Stimulated activated CD4-positive, alpha-beta T cell treated with anti-CD3 and anti-CD28 coated beads, Interleukin-2, amount 100 ng/mL, for 4 hours (primary cell): ENCODE data around the gene CARS1.

Experiments used
- DNase-seq: peaks from one replicate; pipeline ENCODE4 v3.0.0-alpha.2; 2020; ENCODE audit warnings: low read depth

Gene CARS1

GRCh38 chr11:3037945-3038271 lies 19.3 kb downstream of the CARS1 start:
- no peak for DNase-seq

DNA sequence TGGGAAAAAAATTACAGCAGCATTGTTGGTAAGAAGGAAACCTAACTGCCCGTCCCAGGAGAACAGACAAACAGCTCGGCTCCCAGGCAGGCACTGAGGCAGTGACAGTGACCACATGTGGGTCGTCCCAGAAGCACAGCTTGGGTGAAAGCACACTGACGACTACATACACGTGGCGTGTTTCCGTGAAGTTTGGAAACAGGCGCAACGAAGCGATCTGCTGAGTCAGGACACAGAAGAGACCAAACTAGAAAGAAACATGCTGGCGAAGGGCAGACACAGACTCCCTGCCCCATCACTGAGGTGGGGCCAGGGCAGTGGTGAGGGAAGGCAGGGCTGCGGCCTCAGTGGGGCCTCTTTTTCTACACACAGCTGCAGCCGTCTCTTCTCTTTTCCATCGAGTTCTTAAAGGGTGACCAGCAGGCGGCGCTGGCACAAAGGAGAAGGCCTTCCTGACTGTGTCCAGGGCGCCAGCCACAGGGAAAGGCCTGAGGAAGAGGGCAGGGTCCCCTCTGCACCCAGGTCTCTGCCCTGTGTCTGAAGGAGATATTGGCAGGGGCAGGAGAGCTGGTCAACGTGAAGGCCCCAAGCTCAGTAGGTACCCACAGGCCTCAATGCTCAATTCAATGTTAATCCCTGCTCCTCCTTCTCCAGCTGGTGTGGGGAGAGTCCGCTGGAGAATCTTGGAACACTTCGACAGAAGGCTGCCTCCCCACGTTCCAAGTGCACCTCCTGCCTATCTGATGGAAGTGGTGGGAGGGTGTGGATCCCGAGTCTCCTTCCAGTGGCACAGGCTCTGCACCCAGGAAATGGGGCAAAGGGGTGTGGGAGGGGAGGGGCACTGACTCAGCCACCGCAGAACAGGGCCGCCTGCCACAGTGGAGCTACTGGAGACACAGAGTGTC lies 19.9 kb downstream of the CARS1 start:
- DNase-seq, result no peak

- DNase-seq, result no peak
These were observed 20.8 kb downstream of the CARS1 start for GRCh38 chr11:3036419-3036818.

- no peak for DNase-seq
These were observed 21.9 kb downstream of the CARS1 start for GRCh38 chr11:3035333-3035732.

GRCh38 chr11:3030289-3031070 lies 26.7 kb downstream of the CARS1 start:
- DNase-seq, result no peak

DNA sequence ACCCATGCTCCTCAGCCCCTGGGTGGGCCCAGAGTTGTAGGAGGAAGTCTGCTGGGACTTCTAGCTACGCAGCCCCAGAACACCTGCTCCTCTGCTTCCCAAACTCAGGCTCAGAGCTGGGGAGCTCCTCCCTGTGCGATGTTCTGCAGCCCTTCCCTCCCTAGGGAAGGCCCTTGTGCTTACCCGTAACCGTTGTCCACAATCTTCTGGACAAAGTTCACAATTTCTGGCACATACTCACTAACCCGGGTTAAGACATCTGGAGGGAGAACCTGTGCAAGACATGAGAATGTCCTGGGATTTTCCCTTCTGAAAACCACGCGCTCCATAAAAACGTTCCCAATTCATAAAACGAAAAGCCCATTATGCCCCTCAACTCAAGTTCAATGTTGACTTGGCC lies 28.4 kb downstream of the CARS1 start:
- DNase-seq, result no peak

DNA sequence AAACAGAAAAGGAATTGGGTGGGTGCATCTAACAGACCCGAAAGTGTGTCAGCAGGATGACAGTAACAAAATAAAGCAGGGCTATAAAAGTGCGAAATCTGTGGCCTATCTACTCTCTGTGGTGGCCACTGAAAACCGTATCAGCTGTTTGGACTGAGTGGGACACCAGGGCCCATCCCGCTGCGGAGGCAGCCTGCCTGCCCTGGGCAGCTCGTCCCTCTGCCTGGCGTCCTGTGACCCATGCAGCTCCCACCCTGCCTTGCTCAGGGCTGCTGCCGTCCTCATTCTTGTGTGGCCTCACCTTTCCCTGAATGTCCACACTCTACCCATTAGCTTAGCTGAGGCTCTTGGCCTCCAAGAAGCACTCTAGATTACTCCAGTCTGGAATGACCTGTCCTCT lies 30.4 kb downstream of the CARS1 start:
- DNase-seq, result no peak

DNA sequence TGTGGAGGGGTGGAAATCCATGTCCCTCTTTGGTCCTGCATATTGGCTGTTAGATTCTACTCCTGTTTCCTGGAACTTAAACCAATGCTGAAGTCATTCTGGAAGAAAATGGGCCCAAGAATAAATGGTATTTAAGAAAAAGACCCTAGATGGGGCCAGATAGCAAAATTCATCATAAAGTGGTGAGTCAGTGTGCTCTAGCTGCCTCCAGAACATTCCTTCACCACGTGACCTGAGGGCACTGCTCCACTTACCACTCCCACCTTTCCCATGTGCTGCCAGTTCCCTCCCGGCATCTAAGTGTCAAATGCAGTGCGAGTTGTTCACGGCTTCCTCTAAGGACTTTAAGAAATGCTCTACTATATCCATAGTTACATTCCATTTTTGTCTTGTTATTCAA lies 34.2 kb downstream of the CARS1 start:
- DNase-seq, result no peak

GRCh38 chr11:3022300-3022967 lies 34.8 kb downstream of the CARS1 start:
- DNase-seq, result no peak

GRCh38 chr11:3021125-3021524 lies 36.1 kb downstream of the CARS1 start:
- no peak for DNase-seq

DNA sequence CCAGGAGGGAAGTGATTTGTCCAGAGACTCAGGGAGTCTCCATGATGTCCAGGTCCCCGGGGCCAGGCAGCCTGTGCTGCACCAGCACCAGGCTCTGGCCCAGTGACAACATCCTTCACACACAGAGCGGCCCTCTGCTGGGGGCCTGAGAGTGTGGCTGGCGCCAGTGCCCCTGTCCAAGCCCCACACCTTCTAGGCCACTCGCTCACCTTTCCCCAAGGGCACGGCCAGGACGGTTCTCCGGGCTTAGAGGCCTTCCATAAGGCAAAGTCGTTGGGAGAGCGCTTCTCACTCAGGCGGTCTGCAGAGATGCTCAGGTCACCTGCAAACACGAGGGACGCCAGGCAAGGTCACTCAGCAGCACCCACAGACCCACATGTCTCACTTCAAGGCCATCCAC lies 37.2 kb downstream of the CARS1 start:
- DNase-seq, result no peak

DNA sequence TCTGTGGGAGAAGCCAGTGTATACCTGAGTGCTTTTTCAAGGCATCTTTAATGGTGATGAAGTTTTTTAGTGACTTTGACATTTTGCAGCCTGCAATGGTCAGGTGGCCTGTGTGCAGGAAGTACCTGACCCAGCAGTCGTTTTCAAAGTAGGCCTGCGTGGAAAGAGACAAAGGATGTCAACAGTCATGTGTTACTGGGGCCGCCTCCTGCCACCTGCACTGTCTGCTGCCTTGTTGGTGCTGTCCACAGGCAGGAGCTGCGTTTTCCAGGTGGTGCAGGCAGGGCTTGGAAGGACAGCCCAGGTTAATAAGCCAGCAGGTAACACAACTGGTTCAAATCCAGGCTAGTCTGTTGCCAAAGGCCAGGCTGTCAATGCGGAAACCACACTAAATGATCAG lies 38.6 kb downstream of the CARS1 start:
- DNase-seq, result no peak

- no peak for DNase-seq
These were observed 40.4 kb downstream of the CARS1 start for GRCh38 chr11:3016861-3017260.

DNA sequence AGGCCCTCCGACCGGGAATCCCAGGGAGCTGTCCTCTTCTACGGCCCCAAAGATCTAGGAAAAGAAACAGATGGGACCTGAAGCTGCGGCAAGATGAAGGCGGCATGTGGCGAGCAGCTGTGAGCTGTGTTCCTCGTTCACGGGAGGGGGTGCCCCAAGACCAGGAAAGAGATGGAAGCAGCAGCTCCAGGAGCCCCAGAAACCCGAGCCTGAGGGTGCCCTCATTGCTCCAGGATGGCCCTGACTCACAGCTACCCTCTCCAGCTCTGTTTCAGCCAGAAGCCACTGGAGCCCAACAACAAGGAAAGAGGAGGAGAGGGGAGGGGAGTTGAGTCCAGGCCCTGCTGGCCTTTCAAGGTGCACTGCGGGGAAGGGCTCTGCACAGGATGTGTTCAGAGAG lies 41.4 kb downstream of the CARS1 start:
- DNase-seq, result no peak

GRCh38 chr11:3014943-3015342 lies 42.3 kb downstream of the CARS1 start:
- no peak for DNase-seq

DNA sequence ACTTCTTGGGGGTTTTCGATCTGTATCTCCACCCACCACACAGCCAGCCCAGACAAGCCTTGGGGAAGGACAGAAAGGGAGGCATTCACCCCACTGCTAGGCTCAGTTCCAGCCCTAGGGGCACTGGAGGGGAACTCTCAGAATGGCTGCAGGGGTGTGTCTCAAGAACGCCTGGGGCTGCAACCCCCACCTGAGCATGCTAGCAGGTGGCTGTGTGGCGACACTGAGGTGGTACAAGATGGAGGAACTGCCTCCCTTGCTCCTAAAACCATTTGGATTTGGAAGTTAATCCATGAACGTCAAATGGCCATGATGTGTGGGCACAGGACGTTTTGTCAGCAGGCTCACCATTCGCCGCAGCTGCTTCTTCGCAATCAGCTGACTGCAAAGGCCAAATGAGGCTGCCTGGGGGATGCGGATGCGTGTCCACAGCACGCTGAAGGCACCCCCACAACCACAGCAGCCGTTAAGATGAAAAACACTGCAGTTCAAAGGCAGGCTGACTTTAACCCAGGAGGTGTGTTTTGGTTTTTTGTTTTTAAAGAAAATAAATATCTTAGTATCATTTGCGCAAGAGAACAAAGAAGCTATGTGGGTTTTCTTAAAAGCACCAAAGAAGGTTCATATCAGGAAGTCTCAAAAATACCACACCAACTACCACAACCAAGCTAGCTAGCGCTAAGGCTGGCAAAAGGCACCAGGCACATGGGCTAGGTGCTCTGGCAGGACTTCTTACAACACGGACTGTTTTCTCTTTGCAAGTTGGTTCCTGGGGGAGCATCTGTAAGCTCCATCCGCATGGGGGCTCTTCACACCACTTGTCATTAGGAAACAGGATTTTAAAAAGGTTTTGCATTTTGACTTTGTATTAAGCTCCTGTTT lies 42.9 kb downstream of the CARS1 start:
- peak; percentile 43 for DNase-seq

DNA sequence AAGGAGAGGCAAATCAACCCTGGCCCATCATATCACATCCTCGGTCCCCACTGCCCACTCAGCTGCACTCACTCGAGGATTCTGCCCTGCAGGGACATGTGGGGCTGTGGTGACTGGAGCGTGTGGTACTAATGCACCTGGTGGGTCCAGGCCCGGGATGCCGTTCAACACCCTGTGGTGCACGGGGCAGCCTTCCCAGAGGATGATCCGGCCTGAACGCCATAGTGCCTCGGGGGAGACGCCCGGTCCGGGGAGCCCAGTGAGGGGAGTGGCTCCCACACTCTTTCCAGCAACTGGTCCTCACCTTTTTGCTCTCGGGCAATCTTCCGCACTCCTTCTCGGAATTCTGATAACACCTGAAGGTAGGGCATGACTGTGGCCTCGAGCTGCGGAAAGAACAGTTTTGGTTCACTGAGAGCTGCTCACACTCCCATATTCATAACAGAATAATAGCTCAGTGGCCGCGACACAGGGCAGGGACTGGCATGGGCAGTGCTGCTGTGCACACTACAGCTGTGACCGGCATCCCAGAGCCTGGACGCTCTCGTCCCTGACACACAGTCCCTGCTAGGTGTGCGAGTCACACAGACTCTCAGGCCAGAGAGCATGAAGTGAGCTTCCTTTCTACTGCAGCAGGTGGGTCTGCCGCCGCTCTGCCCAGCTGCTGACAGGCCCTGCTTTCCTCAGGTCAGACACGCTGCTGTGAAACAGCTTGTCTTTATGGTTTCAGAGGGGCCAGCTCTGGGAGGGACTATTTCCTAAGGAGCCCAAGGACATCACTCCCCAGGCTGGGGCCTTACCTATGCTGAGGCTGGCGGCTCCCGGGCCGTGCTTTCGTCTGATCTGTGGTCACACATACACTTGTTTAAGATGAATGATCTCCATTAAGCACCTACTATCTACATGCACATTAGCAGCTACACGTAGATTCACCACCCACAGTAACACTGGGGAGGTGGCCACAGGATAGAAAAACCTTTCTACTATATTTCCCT lies 45.0 kb downstream of the CARS1 start:
- no peak for DNase-seq

- DNase-seq, result no peak
These were observed 46.5 kb downstream of the CARS1 start for GRCh38 chr11:3010521-3011275.

- DNase-seq, result no peak
These were observed 47.2 kb downstream of the CARS1 start for GRCh38 chr11:3010004-3010403.

DNA sequence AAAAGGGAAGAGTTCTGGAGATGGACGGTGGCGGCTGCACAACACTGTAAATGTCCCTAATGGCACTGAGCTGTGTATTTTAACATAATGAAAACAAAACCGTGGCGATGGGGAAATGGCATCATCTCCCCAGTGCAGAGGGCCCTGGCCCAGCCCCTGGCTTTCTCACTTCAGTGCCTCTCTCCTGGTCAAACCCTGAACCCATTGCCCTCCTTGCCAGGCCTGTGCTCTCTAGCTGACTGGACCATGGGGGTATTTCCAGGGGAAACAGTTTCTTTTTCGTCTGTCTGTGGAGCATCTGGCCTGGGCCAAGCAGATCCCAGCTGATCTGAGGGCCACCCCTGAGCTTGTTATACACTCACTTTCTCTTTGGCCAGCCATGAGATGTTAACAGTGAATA lies 47.7 kb downstream of the CARS1 start:
- no peak for DNase-seq
